ENCODE results near the gene SLC15A3. TPM values are rescaled to one million over a fixed set of nuclear protein-coding genes. Genes with fewer than 3 reads are reported as not detected.

SLC15A3 gene
- total and polyA plus RNA-seq, 2 experiments from 2014 or later = 14.2 to 15.8 TPM

DNA sequence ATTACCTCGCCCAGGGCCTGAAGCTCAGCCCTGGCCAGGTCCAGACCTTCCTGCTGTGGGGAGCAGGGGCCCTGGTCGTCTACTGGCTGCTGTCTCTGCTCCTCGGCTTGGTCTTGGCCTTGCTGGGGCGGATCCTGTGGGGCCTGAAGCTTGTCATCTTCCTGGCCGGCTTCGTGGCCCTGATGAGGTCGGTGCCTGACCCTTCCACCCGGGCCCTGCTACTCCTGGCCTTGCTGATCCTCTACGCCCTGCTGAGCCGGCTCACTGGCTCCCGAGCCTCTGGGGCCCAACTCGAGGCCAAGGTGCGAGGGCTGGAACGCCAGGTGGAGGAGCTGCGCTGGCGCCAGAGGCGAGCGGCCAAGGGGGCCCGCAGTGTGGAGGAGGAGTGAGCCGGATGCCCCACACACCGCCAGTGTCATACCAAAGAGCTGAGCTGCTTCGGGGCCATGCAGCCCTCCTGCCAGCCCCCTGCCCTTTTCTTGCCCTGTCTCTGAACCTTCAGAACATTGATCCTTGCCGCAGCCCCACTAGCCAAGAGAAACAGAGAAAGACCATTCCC, 30.1 kb downstream of the SLC15A3 start:
- peaks cover 16% of the 10 kb centered on the region for H3K4me1 ChIP-seq (ENCODE audit: insufficient read depth)
- TF ChIP-seq NANOG (IDR thresholded peaks at IDR 0.05; ENCODE audit: borderline replicate concordance) (no peak), ZNF331 (CRISPR knock-in tag; IDR thresholded peaks at IDR 0.05; ENCODE audit: low read depth) (no peak), ZNF114 (CRISPR knock-in tag; IDR thresholded peaks at IDR 0.05) (no peak), JUNB (IDR thresholded peaks at IDR 0.05; ENCODE audit: unreplicated experiment) (no peak)
- TF ChIP-seq, protein P1, sequence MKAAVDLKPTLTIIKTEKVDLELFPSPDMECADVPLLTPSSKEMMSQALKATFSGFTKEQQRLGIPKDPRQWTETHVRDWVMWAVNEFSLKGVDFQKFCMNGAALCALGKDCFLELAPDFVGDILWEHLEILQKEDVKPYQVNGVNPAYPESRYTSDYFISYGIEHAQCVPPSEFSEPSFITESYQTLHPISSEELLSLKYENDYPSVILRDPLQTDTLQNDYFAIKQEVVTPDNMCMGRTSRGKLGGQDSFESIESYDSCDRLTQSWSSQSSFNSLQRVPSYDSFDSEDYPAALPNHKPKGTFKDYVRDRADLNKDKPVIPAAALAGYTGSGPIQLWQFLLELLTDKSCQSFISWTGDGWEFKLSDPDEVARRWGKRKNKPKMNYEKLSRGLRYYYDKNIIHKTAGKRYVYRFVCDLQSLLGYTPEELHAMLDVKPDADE (IDR thresholded peaks at IDR 0.05) = no peak
- TF ChIP-seq, protein P2, sequence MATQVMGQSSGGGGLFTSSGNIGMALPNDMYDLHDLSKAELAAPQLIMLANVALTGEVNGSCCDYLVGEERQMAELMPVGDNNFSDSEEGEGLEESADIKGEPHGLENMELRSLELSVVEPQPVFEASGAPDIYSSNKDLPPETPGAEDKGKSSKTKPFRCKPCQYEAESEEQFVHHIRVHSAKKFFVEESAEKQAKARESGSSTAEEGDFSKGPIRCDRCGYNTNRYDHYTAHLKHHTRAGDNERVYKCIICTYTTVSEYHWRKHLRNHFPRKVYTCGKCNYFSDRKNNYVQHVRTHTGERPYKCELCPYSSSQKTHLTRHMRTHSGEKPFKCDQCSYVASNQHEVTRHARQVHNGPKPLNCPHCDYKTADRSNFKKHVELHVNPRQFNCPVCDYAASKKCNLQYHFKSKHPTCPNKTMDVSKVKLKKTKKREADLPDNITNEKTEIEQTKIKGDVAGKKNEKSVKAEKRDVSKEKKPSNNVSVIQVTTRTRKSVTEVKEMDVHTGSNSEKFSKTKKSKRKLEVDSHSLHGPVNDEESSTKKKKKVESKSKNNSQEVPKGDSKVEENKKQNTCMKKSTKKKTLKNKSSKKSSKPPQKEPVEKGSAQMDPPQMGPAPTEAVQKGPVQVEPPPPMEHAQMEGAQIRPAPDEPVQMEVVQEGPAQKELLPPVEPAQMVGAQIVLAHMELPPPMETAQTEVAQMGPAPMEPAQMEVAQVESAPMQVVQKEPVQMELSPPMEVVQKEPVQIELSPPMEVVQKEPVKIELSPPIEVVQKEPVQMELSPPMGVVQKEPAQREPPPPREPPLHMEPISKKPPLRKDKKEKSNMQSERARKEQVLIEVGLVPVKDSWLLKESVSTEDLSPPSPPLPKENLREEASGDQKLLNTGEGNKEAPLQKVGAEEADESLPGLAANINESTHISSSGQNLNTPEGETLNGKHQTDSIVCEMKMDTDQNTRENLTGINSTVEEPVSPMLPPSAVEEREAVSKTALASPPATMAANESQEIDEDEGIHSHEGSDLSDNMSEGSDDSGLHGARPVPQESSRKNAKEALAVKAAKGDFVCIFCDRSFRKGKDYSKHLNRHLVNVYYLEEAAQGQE (IDR thresholded peaks at IDR 0.05; ENCODE audit: unreplicated experiment) = no peak
- no peak overlapping the region for H3K4me3 ChIP-seq
- H3K9me2 ChIP-seq (ENCODE audit: insufficient read depth) = no peaks in the 10 kb centered on the region
- Mint-ChIP-seq H3K27me3 (ENCODE audit: insufficient read depth, low read depth, poor library complexity) (peaks cover 13% of the 10 kb centered on the region), H3K4me1 (peaks cover 33% of the 10 kb centered on the region), H3K4me3 (no peak overlapping the region), H3K36me3 (ENCODE audit: low read depth) (peaks cover 43% of the 10 kb centered on the region), H3K9me3 (no peaks in the 10 kb centered on the region; the same call in 2 of the 3 replicates), H3K27ac (no peak overlapping the region)
- no peaks in the 10 kb centered on the region for H3K36me3 ChIP-seq (ENCODE audit: insufficient read depth)
- H3K27me3 ChIP-seq (ENCODE audit: insufficient read depth) = peaks cover 10% of the 10 kb centered on the region; the same call in 1 of the 2 replicates
- ATAC-seq = no peak
- H3K27ac ChIP-seq (ENCODE audit: low read depth) = no peak overlapping the region
- H3K4me2 ChIP-seq = no peak overlapping the region
- no peak for DNase-seq (ENCODE audit: low spot score)
- H2AFZ ChIP-seq = no peak overlapping the region
- H3K79me2 ChIP-seq (replicated peaks; ENCODE audit: insufficient read depth) = peaks cover 28% of the 10 kb centered on the region
- H3F3A ChIP-seq (replicated peaks; ENCODE audit: low read depth) = no peaks in the 10 kb centered on the region
- H4K20me1 ChIP-seq (replicated peaks; ENCODE audit: insufficient read depth) = peaks cover 10% of the 10 kb centered on the region; the same call in 1 of the 2 replicates

DNA sequence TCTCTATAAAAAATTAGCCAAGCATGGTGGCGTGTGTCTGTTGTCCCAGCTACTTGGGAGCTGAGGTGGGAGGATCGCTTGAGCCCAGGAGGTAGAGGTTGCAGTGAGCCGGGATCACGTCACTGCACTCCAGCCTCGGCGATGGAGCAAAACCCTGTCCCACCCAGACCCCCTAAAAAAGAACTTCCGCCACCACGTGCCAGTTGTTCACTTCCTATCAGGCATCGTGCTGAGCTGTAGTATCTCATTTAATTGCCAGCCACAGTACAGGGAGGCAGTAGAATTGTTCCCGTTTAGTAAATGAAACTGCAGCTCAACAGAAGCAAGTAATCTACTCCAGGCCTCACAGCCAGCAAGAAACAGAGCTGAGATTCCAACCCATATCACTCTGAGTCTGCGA, 30.7 kb downstream of the SLC15A3 start:
- Mint-ChIP-seq H3K27ac (no peak overlapping the region), H3K27me3 (ENCODE audit: insufficient read depth, low read depth, poor library complexity) (peaks cover 13% of the 10 kb centered on the region), H3K4me1 (peaks cover 32% of the 10 kb centered on the region), H3K4me3 (no peak overlapping the region), H3K9me3 (no peaks in the 10 kb centered on the region; the same call in 2 of the 3 replicates), H3K36me3 (ENCODE audit: low read depth) (peaks cover 38% of the 10 kb centered on the region)
- peaks cover 29% of the 10 kb centered on the region for H3K79me2 ChIP-seq (replicated peaks; ENCODE audit: insufficient read depth)
- no peak for DNase-seq (ENCODE audit: low spot score)
- no peak overlapping the region for H2AFZ ChIP-seq
- H3K36me3 ChIP-seq (ENCODE audit: insufficient read depth) = no peaks in the 10 kb centered on the region
- no peak overlapping the region for H3K4me3 ChIP-seq
- ATAC-seq = no peak
- H3K4me2 ChIP-seq = no peak overlapping the region
- H4K20me1 ChIP-seq (replicated peaks; ENCODE audit: insufficient read depth) = peaks cover 14% of the 10 kb centered on the region; the same call in 1 of the 2 replicates
- H3K9me2 ChIP-seq (ENCODE audit: insufficient read depth) = no peaks in the 10 kb centered on the region
- H3K27ac ChIP-seq (ENCODE audit: low read depth) = no peak overlapping the region
- no peaks in the 10 kb centered on the region for H3F3A ChIP-seq (replicated peaks; ENCODE audit: low read depth)
- H3K27me3 ChIP-seq (ENCODE audit: insufficient read depth) = peaks cover 10% of the 10 kb centered on the region; the same call in 1 of the 2 replicates
- H3K4me1 ChIP-seq (ENCODE audit: insufficient read depth) = peaks cover 21% of the 10 kb centered on the region
- no peak for TF ChIP-seq EZH2phosphoT487 (IDR thresholded peaks at IDR 0.05; ENCODE audit: unreplicated experiment)
- TF ChIP-seq, protein P2 (IDR thresholded peaks at IDR 0.05; ENCODE audit: unreplicated experiment) = no peak
